Adrenal gland (tissue), 5 donors: ENCODE data around the gene TRIP6.

Experiments
- POLR2A ChIP-seq, 2 donors: fragments of 450-650 bp; IDR thresholded peaks; one replicate each; pipeline ENCODE4 v1.6.1; 2017; ENCODE audit warnings: antibody characterized with exemption in 2 of 2, mild to moderate bottlenecking in 2 of 2, moderate library complexity in 1 of 2
- TF ChIP-seq, protein P1 (sequence below), 6 experiments: fragments of 450-650 bp in 4 of 6; fragments of 200-600 bp in 2 of 6; sonication (generic) in 1 of 6; IDR thresholded peaks; 1 replicate in 5 of 6; 2 replicates in 1 of 6; pipeline versions ENCODE4 v1.5.1 to v1.8.0; 2016 to 2021; ENCODE audit warnings: antibody characterized with exemption in 6 of 6, mild to moderate bottlenecking in 2 of 6, moderate library complexity in 1 of 6
- donor health status: DM: no; HTN: no; CAD: no.

DNA sequence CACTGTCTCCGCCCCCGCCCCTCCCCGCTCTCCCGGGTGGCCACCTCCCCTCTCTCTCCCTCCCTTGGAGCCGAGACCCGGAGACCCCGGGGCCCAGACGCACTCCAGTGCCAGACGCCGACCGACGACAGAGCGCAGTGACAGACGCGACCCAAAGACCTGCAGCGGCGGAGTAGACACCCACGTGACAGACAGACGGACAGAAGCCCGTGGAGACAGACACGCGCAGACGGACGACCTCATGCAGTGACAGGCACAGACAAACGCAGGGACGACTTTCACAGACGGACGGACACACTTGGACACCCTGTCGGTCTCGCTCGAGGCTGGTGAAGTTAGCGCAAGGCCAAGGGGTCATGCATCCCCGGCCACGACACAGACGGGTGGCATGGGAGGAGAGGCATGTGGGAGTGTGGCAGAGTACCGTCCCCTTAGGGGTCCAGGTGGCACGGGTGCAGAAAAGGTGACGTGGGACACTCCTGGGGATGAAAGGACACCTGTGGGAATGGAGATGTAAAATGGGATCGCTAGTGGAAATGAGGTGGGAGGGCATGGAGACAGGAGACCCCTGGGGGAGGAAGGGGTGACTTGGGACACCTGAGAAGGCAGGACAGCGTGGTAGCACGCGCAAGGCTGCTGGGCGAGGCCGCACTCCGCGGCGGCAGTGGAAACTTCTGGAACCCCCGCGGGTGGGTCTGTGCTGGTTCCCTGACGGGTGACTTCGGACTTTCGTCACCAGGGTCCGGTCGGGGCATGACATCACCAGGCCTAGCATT, 29.0 kb downstream of the TRIP6 start:
- TF ChIP-seq, protein P1, sequence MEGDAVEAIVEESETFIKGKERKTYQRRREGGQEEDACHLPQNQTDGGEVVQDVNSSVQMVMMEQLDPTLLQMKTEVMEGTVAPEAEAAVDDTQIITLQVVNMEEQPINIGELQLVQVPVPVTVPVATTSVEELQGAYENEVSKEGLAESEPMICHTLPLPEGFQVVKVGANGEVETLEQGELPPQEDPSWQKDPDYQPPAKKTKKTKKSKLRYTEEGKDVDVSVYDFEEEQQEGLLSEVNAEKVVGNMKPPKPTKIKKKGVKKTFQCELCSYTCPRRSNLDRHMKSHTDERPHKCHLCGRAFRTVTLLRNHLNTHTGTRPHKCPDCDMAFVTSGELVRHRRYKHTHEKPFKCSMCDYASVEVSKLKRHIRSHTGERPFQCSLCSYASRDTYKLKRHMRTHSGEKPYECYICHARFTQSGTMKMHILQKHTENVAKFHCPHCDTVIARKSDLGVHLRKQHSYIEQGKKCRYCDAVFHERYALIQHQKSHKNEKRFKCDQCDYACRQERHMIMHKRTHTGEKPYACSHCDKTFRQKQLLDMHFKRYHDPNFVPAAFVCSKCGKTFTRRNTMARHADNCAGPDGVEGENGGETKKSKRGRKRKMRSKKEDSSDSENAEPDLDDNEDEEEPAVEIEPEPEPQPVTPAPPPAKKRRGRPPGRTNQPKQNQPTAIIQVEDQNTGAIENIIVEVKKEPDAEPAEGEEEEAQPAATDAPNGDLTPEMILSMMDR (IDR thresholded peaks at IDR 0.05): no peak
- TF ChIP-seq POLR2A (IDR thresholded peaks at IDR 0.05): no peak
